Activated B cell treated with CpG ODN at 0.5 μM for 24 hours (primary cell): ENCODE results near the gene DNAJC13. TPM values are rescaled to one million over a fixed set of nuclear protein-coding genes. Genes with fewer than 3 reads are reported as not detected.

Source experiments
- ATAC-seq: fragments of 200-7000 bp; cut with Tn5 transposase; one replicate; pipeline ENCODE4 v1.10.0; 2021; ENCODE audit warnings: low read depth, mild to moderate bottlenecking, moderate library complexity
- CTCF ChIA-PET: fragments of 350-600 bp; sonication (Branson Sonifier 250); formaldehyde crosslinking; loops from one replicate; lab custom pipeline; 2021; ENCODE audit warnings: antibody characterized with exemption; lab: Charles Lee
- POLR2A ChIA-PET: fragments of 350-600 bp; sonication (Branson Sonifier 250); formaldehyde crosslinking; loops from one replicate; lab custom pipeline; 2021; ENCODE audit warnings: antibody characterized with exemption; lab: Charles Lee
- DNase-seq: peaks from one replicate; pipeline ENCODE4 v3.0.0; 2022
- H3K27ac Mint-ChIP-seq: one replicate; pipeline ENCODE4 v1.8.0; 2020; ENCODE audit warnings: mixed read lengths
- H3K27me3 Mint-ChIP-seq: one replicate; pipeline ENCODE4 v1.8.0; 2021; ENCODE audit warnings: mixed read lengths
- H3K36me3 Mint-ChIP-seq: one replicate; pipeline ENCODE4 v1.8.0; 2021; ENCODE audit warnings: low read depth, mixed read lengths
- H3K4me1 Mint-ChIP-seq: one replicate; pipeline ENCODE4 v1.8.0; 2021; ENCODE audit warnings: mixed read lengths
- H3K4me3 Mint-ChIP-seq: one replicate; pipeline ENCODE4 v1.8.0; 2020; ENCODE audit warnings: mild to moderate bottlenecking, mixed read lengths
- H3K9me3 Mint-ChIP-seq: one replicate; pipeline ENCODE4 v1.8.0; 2020; ENCODE audit warnings: mixed read lengths
- intact Hi-C: fragments of 100-400 bp; cut with micrococcal nuclease; formaldehyde crosslinking; loops from one replicate; pipeline ENCODE4 v1.15.1; 2024
- total RNA-seq: library from RNA; stranded (reverse); gene quantifications from 2 replicates; pipeline ENCODE4 v1.2.3, GENCODE V29; 2022
- TF ChIP-seq, protein P1 (sequence below): fragments of 200-600 bp; IDR thresholded peaks from one replicate; pipeline ENCODE4 v1.8.0; 2022; ENCODE audit warnings: antibody characterized with exemption, mild to moderate bottlenecking

DNAJC13 gene
- total RNA-seq, 1 donor from 2014 or later: 39.8 TPM

DNA sequence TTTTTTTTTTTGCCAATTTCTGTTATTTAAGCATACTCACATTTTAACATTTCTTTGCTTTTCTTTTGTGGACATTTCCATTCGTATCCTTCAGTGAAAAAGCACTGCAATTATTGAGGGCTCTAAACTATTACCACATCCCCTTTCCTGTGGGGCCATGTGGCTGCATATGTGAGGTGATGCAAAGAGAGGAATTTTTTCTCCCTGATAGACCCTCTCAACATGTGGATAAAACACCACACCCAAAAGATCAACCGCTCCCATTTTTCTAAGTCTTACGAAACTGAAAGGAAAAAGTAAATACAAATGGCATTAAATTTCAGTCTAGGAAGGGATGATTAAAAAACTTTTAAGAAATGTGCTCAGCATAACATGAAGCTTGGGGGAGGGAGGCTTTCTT, 68.8 kb downstream of the DNAJC13 start:
- no peak for ATAC-seq

DNA sequence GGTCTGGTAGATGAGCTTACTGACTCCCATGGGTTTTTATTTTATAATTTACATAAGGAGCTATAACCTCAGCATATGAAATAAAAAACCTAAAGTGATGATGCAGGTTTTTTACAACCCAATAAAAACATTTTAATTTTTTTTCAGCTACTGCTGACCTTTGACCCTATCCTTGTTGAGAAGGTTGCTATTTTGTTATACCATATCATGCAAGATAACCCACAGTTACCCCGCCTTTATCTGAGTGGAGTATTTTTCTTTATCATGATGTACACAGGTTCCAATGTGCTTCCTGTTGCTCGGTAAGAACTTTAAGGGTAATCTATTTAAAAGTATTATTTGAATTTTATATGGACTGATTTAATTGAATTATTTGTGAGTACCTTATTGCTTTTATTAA, 70.8 kb downstream of the DNAJC13 start:
- ChIA-PET POLR2A (interaction anchor here (1.0 kb wide), 1 partner anchor 71 kb away, joined by 4 read pairs; the partner anchor contains the start of gene DNAJC13), CTCF (no interaction called here)
- ATAC-seq (no peak), DNase-seq (no peak)
- Mint-ChIP-seq H3K4me3 (no peak overlapping the region), H3K4me1 (no peaks in the 10 kb centered on the region), H3K27me3 (no peaks in the 10 kb centered on the region), H3K36me3 (peaks cover 65% of the 10 kb centered on the region), H3K9me3 (no peaks in the 10 kb centered on the region), H3K27ac (no peak overlapping the region)
- TF ChIP-seq, protein P1, sequence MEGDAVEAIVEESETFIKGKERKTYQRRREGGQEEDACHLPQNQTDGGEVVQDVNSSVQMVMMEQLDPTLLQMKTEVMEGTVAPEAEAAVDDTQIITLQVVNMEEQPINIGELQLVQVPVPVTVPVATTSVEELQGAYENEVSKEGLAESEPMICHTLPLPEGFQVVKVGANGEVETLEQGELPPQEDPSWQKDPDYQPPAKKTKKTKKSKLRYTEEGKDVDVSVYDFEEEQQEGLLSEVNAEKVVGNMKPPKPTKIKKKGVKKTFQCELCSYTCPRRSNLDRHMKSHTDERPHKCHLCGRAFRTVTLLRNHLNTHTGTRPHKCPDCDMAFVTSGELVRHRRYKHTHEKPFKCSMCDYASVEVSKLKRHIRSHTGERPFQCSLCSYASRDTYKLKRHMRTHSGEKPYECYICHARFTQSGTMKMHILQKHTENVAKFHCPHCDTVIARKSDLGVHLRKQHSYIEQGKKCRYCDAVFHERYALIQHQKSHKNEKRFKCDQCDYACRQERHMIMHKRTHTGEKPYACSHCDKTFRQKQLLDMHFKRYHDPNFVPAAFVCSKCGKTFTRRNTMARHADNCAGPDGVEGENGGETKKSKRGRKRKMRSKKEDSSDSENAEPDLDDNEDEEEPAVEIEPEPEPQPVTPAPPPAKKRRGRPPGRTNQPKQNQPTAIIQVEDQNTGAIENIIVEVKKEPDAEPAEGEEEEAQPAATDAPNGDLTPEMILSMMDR: no peak
- intact Hi-C loops: no loop called here

More for the DNA sequence above, 68.8 kb downstream of the DNAJC13 start:
- Mint-ChIP-seq H3K36me3 (peaks cover 62% of the 10 kb centered on the region), H3K27me3 (no peaks in the 10 kb centered on the region), H3K4me3 (no peak overlapping the region), H3K9me3 (no peaks in the 10 kb centered on the region), H3K27ac (no peak overlapping the region), H3K4me1 (no peaks in the 10 kb centered on the region)
- POLR2A ChIA-PET: no interaction called here
- CTCF ChIA-PET: no interaction called here
- intact Hi-C loops: no loop called here
- DNase-seq: no peak
- TF ChIP-seq, protein P1: no peak

DNA sequence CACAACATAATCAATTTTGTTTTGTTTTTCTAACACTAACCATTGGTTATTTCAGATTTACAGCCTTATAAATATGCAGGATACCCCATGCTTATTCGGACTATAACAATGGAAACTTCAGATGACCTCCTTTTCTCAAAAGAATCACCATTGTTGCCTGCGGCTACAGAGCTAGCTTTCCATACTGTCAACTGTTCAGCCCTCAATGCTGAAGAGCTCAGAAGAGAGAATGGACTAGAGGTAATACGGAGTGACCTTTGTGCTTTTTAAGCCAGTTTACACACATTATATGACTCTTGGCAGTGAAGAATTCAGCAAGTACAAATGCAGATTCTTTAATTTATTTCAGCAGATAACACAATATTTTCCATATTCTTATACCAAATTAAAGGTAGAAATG, 81.8 kb downstream of the DNAJC13 start:
- ChIA-PET CTCF (no interaction called here), POLR2A (no interaction called here)
- no peaks in the 10 kb centered on the region for H3K9me3 Mint-ChIP-seq
- DNase-seq (no peak), ATAC-seq (no peak)
- H3K27me3 Mint-ChIP-seq: no peaks in the 10 kb centered on the region
- H3K4me3 Mint-ChIP-seq: no peak overlapping the region
- TF ChIP-seq, protein P1: no peak
- H3K27ac Mint-ChIP-seq: no peak overlapping the region
- H3K4me1 Mint-ChIP-seq: no peaks in the 10 kb centered on the region
- H3K36me3 Mint-ChIP-seq: peaks cover 73% of the 10 kb centered on the region
- intact Hi-C loops: loop anchor here (10.0 kb wide), 1 partner anchor 144 kb away; no protein-coding TSS in a partner anchor

DNA sequence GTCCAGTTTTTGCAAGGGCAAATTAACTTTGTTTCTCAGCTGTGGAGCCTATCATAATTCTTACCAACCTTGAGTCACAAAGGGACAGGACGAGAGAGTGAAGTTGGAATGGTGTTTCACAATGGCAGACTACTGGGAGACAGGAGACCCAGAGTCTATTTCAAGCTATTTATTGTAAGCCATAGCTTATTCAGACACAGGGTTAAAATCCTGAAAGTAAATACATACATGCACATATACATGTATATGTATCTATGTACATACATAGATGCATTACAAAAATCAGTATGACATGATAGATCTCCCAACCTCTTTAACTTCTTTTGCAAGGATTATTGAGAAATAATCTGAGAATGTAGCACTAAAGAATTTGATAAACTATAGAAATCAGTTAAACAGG, 86.3 kb downstream of the DNAJC13 start:
- TF ChIP-seq, protein P1: no peak
- H3K27me3 Mint-ChIP-seq: no peaks in the 10 kb centered on the region
- ATAC-seq (no peak), DNase-seq (no peak)
- peaks cover 72% of the 10 kb centered on the region for H3K36me3 Mint-ChIP-seq
- no peaks in the 10 kb centered on the region for H3K9me3 Mint-ChIP-seq
- H3K27ac Mint-ChIP-seq: no peak overlapping the region
- no peaks in the 10 kb centered on the region for H3K4me1 Mint-ChIP-seq
- no peak overlapping the region for H3K4me3 Mint-ChIP-seq
- intact Hi-C loops: no loop called here
- CTCF ChIA-PET: no interaction called here
- POLR2A ChIA-PET: no interaction called here

DNA sequence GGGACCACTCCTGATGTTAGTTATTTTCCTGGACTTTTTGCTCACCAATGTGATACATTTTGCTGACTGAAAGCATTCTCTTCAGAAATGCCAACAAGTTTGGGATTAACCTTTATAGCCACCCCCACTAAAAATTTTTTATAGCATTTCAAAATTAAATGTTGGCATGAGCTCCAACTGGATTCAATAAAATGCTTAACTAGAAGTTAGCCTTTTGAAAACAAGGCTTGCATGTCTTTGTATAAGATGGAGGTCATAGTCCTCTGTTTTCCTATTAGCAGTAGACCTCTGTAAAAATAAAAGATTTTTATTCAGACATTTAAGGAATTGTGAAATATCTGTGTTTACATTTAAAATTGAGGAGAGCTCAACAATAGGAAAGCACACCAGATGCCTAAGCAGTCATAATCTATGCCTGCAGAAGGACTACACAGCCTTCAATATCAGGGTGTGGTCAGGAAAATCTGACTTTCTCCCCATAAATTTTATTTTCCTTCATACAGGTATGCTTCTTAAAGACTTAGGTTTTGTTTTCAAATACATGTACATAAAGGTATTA, 87.2 kb downstream of the DNAJC13 start:
- ATAC-seq: no peak
- TF ChIP-seq, protein P1: no peak

More for the DNA sequence above, 87.2 kb downstream of the DNAJC13 start:
- peaks cover 74% of the 10 kb centered on the region for H3K36me3 Mint-ChIP-seq
- no peaks in the 10 kb centered on the region for H3K27me3 Mint-ChIP-seq
- no peaks in the 10 kb centered on the region for H3K9me3 Mint-ChIP-seq
- H3K4me3 Mint-ChIP-seq: no peak overlapping the region
- CTCF ChIA-PET: no interaction called here
- H3K27ac Mint-ChIP-seq: no peak overlapping the region
- no peaks in the 10 kb centered on the region for H3K4me1 Mint-ChIP-seq
- no peak for DNase-seq
- intact Hi-C loops: no loop called here
- POLR2A ChIA-PET: no interaction called here
